ENCODE measurements around the gene CRACR2A.

DNA sequence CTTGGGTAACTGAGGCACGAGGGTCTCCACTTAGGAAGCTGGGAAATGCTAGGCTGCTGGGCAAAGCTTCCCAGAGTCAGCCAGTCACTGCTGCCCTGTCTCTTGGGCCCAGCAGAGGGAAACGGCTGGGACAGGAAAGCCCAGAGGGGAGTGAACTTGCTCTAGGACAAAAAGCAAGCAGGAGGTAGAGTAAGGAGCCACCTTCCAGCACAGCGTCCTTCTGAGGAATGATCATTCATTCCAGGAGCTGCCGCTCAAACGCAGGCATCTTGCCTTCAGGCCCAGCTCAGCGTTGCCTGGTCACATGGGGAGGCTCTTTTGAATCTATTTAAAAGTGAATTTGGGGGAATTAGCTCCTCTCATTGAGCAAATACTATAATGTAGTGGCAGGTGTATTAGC, 118.6 kb downstream of the CRACR2A start:
- TF ChIP-seq JUNB (IDR thresholded peaks at IDR 0.05), result no peak
- no peak for TF ChIP-seq BCL3 (IDR thresholded peaks at IDR 0.05)
- TF ChIP-seq, protein P1, sequence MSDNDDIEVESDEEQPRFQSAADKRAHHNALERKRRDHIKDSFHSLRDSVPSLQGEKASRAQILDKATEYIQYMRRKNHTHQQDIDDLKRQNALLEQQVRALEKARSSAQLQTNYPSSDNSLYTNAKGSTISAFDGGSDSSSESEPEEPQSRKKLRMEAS (IDR thresholded peaks at IDR 0.05), result no peak
- TF ChIP-seq, protein P2, sequence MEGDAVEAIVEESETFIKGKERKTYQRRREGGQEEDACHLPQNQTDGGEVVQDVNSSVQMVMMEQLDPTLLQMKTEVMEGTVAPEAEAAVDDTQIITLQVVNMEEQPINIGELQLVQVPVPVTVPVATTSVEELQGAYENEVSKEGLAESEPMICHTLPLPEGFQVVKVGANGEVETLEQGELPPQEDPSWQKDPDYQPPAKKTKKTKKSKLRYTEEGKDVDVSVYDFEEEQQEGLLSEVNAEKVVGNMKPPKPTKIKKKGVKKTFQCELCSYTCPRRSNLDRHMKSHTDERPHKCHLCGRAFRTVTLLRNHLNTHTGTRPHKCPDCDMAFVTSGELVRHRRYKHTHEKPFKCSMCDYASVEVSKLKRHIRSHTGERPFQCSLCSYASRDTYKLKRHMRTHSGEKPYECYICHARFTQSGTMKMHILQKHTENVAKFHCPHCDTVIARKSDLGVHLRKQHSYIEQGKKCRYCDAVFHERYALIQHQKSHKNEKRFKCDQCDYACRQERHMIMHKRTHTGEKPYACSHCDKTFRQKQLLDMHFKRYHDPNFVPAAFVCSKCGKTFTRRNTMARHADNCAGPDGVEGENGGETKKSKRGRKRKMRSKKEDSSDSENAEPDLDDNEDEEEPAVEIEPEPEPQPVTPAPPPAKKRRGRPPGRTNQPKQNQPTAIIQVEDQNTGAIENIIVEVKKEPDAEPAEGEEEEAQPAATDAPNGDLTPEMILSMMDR (IDR thresholded peaks at IDR 0.05), result no peak
- TF ChIP-seq, protein P3, sequence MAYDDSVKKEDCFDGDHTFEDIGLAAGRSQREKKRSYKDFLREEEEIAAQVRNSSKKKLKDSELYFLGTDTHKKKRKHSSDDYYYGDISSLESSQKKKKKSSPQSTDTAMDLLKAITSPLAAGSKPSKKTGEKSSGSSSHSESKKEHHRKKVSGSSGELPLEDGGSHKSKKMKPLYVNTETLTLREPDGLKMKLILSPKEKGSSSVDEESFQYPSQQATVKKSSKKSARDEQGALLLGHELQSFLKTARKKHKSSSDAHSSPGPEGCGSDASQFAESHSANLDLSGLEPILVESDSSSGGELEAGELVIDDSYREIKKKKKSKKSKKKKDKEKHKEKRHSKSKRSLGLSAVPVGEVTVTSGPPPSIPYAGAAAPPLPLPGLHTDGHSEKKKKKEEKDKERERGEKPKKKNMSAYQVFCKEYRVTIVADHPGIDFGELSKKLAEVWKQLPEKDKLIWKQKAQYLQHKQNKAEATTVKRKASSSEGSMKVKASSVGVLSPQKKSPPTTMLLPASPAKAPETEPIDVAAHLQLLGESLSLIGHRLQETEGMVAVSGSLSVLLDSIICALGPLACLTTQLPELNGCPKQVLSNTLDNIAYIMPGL (CRISPR knock-in tag; IDR thresholded peaks at IDR 0.05; ENCODE audit: borderline replicate concordance), result no peak
- no peak for TF ChIP-seq MAZ (IDR thresholded peaks at IDR 0.05; ENCODE audit: borderline replicate concordance, low read depth, low read length)
- no peak for TF ChIP-seq FOSL2 (IDR thresholded peaks at IDR 0.05)
- no peak for TF ChIP-seq FOSL2 (CRISPR knock-in tag; IDR thresholded peaks at IDR 0.05)
- TF ChIP-seq, protein P4, sequence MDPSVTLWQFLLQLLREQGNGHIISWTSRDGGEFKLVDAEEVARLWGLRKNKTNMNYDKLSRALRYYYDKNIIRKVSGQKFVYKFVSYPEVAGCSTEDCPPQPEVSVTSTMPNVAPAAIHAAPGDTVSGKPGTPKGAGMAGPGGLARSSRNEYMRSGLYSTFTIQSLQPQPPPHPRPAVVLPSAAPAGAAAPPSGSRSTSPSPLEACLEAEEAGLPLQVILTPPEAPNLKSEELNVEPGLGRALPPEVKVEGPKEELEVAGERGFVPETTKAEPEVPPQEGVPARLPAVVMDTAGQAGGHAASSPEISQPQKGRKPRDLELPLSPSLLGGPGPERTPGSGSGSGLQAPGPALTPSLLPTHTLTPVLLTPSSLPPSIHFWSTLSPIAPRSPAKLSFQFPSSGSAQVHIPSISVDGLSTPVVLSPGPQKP (IDR thresholded peaks at IDR 0.05; ENCODE audit: low read depth, low read length), result no peak
- TF ChIP-seq RAD21 (conservative IDR thresholded peaks at IDR 0.05 in 1 of 2, IDR thresholded peaks at IDR 0.05 in 1 of 2), result no peak
- TF ChIP-seq POLR2A (IDR thresholded peaks at IDR 0.05; ENCODE audit: low read length), result no peak

Measured in A549 (cell line).